Hematopoietic multipotent progenitor cell treated with erythropoietin and hydrocortisone succinate and interleukin-3 and kit ligand, for 4 days (in vitro differentiated cells): Measurements from ENCODE around the gene CEP89.

Source experiments
- DNase-seq: peaks from one replicate; pipeline ENCODE4 v3.0.0-alpha.2; 2015

CEP89 gene

DNA sequence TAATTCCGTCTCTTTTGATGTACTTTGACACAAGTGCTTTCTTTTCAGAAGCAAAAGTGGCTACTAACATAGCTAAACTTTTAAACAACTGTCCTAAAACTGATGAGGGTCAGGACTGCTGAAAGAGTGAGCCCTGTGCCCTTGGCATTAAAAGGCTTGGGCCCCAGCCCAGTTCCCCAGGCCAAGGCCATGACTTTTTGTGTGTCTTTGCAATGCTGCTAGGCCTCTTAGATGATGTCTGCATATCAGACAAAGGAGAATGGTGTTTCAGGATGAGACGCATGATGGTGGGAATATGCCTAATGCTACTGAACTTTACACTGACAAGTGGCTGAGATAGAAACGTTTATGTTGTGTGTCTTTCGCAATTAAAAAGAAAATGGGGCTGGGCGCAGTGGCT lies 140.1 kb downstream of the CEP89 start:
- DNase-seq = no peak

DNA sequence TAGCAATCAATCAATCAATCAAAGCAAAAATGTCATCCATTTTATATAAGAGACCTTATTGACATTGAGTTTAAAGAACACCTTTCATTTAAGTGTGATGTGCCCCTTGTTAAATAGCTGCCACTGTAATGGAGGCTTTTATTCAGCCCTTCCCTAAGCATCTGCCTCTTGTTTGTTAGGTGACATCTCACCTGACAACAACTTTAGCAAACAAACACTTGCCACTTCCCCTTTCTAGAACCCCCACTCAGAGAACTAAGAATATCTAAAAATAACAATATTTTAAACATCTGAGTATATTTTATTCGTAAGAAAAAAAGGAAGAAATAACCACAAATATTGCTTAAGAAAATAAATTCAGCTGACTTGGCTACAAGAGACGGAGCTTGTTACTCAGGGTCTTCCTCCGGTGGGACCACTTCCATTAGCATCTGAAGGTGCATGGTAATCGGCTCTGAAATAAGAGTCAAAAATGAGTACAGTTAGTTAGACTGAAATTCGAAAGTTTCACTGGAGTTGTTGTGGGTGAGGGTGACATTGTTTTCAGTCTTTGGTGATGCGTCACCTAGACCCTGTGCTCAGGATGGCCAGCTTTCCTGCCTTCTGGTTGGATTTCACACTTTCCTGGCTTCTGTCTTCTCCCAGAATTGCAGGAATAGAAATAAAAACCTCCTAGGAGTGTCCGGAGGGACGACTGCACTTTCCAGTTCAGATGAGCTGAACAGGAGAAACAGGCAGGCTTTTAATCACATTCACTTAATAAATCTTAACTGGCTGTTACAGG lies 141.3 kb downstream of the CEP89 start:
- DNase-seq = no peak

DNA sequence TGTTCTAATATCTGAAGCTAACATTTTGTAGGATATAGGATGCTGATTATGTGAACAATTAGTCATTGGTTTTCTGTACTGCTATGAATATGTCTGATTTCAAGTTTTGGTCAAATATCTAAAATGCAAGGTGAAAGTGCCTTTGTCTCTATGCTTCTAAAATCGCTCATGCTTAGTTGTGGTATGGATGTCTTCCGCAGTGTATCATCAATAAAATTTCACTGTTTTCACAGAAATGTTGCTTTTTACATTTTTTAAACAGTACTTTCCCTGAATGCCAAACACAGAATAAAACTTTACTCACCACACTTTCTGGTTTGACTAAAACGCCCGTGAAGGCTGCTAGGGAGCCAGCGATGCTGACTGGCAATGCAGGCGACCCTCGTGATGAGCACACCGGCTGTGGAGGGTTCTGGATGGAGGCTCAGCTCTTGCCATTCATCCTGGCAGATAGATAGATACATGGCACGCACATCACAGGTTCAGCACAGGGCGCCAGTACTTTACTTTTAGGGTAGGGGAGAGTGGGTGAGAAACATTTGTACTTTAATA lies 142.3 kb downstream of the CEP89 start:
- DNase-seq = no peak

DNA sequence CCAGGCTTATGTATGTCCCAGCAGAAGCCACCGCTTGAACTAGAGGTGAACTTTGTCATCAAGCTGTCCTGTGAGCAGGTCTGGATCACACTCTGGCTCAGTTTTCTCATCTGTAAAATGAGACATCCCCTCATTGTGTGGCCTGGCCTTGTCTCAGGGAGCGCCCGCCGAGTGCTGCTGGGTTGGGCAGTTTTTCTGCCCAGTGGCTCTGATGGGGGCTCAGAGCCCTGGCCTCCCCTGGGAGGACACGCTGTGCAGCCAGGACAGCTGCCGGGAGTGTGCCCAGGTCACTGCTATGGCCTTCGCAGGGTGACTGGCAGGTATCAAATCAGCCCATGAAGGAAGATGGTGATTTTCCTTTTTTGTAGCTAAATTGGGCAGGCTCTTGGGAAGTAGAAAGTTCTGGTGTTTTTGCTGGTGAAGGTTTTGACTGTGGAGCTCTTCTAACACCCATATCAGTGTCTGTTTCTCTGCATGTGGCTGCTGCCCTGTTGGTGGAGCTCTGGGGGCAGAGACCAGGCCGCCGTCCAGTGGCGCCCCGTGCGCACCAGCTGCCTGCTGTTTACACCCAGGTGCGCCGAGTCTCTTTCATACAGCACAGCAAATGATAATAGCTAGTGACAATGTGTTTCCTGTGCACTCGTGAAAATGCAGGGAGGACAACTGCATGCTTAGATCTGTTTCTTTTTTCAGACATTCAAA lies 143.0 kb downstream of the CEP89 start:
- DNase-seq = no peak

DNA sequence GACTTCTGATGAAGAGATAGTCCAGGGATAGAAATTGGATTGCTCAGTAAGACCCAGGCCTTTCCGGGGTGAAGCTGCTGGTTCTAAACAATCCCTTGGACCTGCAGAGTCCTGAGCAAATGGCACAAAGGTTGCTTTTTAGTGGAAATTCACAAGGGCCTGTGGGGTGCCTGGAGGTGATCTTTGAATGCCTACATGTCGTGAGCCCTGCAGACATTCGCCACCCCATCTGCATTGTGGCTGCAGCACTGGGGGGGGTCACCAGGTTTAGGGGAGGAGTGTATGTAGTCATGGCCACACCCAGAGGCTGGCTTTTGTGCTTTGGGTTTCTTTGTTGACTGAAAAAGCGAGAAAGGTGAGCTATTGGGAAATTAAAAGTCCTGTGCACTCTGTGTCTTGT lies 143.6 kb downstream of the CEP89 start:
- DNase-seq = no peak
